ENCODE data around the gene GRID1.

Gene GRID1

GRCh38 chr10:86136934-86137333, 229.7 kb downstream of the GRID1 start:
- DNase-seq (ENCODE audit: low read depth in 2 of 2): no peak
- TF ChIP-seq CTCF (IDR thresholded peaks at IDR 0.05; ENCODE audit: low read depth, low read length): no peak
- no peak overlapping the region for H3K4me3 ChIP-seq (replicated peaks in 1 of 2; ENCODE audit: low read depth in 2 of 2, low read length in 2 of 2)

- no peak for TF ChIP-seq CTCF (IDR thresholded peaks at IDR 0.05; ENCODE audit: low read depth, low read length)
- no peak for DNase-seq (ENCODE audit: low read depth in 2 of 2)
- H3K4me3 ChIP-seq (replicated peaks in 1 of 2; ENCODE audit: low read depth in 2 of 2, low read length in 2 of 2): no peak overlapping the region
Observed at GRCh38 chr10:86135191-86135590, 231.4 kb downstream of the GRID1 start.

GRCh38 chr10:86130737-86131475, 235.7 kb downstream of the GRID1 start:
- DNase-seq (ENCODE audit: low read depth in 2 of 2): no peak
- TF ChIP-seq CTCF (IDR thresholded peaks at IDR 0.05; ENCODE audit: low read depth, low read length): no peak
- no peak overlapping the region for H3K4me3 ChIP-seq (replicated peaks in 1 of 2; ENCODE audit: low read depth in 2 of 2, low read length in 2 of 2)

- no peak for TF ChIP-seq CTCF (IDR thresholded peaks at IDR 0.05; ENCODE audit: low read depth, low read length)
Observed at GRCh38 chr10:86130041-86130440, 236.6 kb downstream of the GRID1 start.

GRCh38 chr10:86128360-86128759, 238.2 kb downstream of the GRID1 start:
- no peak for TF ChIP-seq CTCF (IDR thresholded peaks at IDR 0.05; ENCODE audit: low read depth, low read length)
- no peak overlapping the region for H3K4me3 ChIP-seq (replicated peaks in 1 of 2; ENCODE audit: low read depth in 2 of 2, low read length in 2 of 2)
- DNase-seq (ENCODE audit: low read depth in 2 of 2): no peak

More at GRCh38 chr10:86130041-86130440, 236.6 kb downstream of the GRID1 start:
- no peak overlapping the region for H3K4me3 ChIP-seq (replicated peaks in 1 of 2; ENCODE audit: low read depth in 2 of 2, low read length in 2 of 2)
- no peak for DNase-seq (ENCODE audit: low read depth in 2 of 2)

GRCh38 chr10:86127274-86127819, 239.2 kb downstream of the GRID1 start:
- no peak overlapping the region for H3K4me3 ChIP-seq (replicated peaks in 1 of 2; ENCODE audit: low read depth in 2 of 2, low read length in 2 of 2)
- DNase-seq (ENCODE audit: low read depth in 2 of 2): no peak
- TF ChIP-seq CTCF (IDR thresholded peaks at IDR 0.05; ENCODE audit: low read depth, low read length): no peak
